Renal cortex interstitium (tissue), 15 donors: ENCODE measurements around the gene FOXA1. TPM values are rescaled to one million over a fixed set of nuclear protein-coding genes. Genes with fewer than 3 reads are reported as not detected.

Experiments used
- DNase-seq, 11 donors: peaks; one replicate each; pipeline ENCODE4 v3.0.0-alpha.2; 2013; ENCODE audit warnings: low read depth in 9 of 11, low spot score in 4 of 11; ENCODE audit errors: extremely low read depth in 1 of 11
- long read RNA-seq, 16 experiments: transcript quantifications; one replicate each; lab custom pipeline, GENCODE V29; 2026
- polyA plus RNA-seq, 3 donors: library from polyadenylated mRNA; unstranded; fragments of 120-200 nt; gene quantifications; one replicate each; pipeline ENCODE4 v1.2.1, GENCODE V29; 2013; ENCODE audit not compliant: insufficient read length in 3 of 3

FOXA1 gene
- 1 to 10 TPM; 2.6 to 3.3 (median 3.1) TPM for polyA plus RNA-seq
- long read RNA-seq, donor 1, result 0 reads
- long read RNA-seq, donor 2, partial matches to known transcripts, result 0 of 3 reads
- long read RNA-seq, donor 2, other reads (novel, unspliced or antisense), result 0 of 3 reads
- long read RNA-seq, donor 3, partial matches to known transcripts, result 0 of 1 reads
- long read RNA-seq, donor 3, other reads (novel, unspliced or antisense), result 0 of 1 reads
- long read RNA-seq, donor 4, result 0 reads
- long read RNA-seq, donor 5, result 0 reads
- long read RNA-seq, donor 6, partial matches to known transcripts, result 0 of 1 reads
- long read RNA-seq, donor 6, other reads (novel, unspliced or antisense), result 0 of 1 reads
- long read RNA-seq, donor 7, partial matches to known transcripts, result 0 of 1 reads
- long read RNA-seq, donor 7, other reads (novel, unspliced or antisense), result 0 of 1 reads
- long read RNA-seq, donor 8, result 0 reads
- long read RNA-seq, donor 9, result 0 reads
- long read RNA-seq, donor 10, partial matches to known transcripts, result 0 of 2 reads
- long read RNA-seq, donor 10, other reads (novel, unspliced or antisense), result 0 of 2 reads
- long read RNA-seq, donor 11, result 0 reads
- long read RNA-seq, donor 12, result 0 reads
- long read RNA-seq, donor 13, result 0 reads
- long read RNA-seq, donor 14, result 0 reads
- long read RNA-seq, donor 15, result 0 reads
- long read RNA-seq, donor 16, partial matches to known transcripts, result 0 of 3 reads
- long read RNA-seq, donor 16, other reads (novel, unspliced or antisense), result 0 of 3 reads

GRCh38 chr14:37594971-37595808 lies at the start of gene FOXA1, which contains the start of gene TTC6:
FOXA1 (minus strand) TSS chr14:37595249; CDS start chr14:37594972, 277 bp downstream.
TTC6 (plus strand) TSS chr14:37595629; CDS start chr14:37622065, 26,436 bp downstream.
- no peak for DNase-seq

- no peak for DNase-seq
These were observed 48.7 kb upstream of the FOXA1 start for GRCh38 chr14:37643701-37644100.

- DNase-seq, result no peak
These were observed 47.1 kb upstream of the FOXA1 start for GRCh38 chr14:37642125-37642524.

GRCh38 chr14:37641117-37641516 lies 46.1 kb upstream of the FOXA1 start:
- DNase-seq, result no peak

- no peak for DNase-seq
These were observed 43.5 kb upstream of the FOXA1 start for GRCh38 chr14:37638599-37638998.

- no peak for DNase-seq
These were observed 42.3 kb upstream of the FOXA1 start for GRCh38 chr14:37637341-37637740.

GRCh38 chr14:37625597-37626595 lies 30.8 kb upstream of the FOXA1 start:
- DNase-seq, result no peak

GRCh38 chr14:37623971-37624370 lies 28.9 kb upstream of the FOXA1 start:
- DNase-seq, result no peak

- no peak for DNase-seq
These were observed 28.4 kb upstream of the FOXA1 start for GRCh38 chr14:37623426-37623951.

GRCh38 chr14:37622231-37622923 lies 27.3 kb upstream of the FOXA1 start:
- DNase-seq, result peak in 1 of 11 donors; percentile 34

GRCh38 chr14:37620856-37621255 lies 25.8 kb upstream of the FOXA1 start:
- no peak for DNase-seq

GRCh38 chr14:37618498-37619028 lies 23.5 kb upstream of the FOXA1 start:
- no peak for DNase-seq

GRCh38 chr14:37617864-37618365 lies 22.9 kb upstream of the FOXA1 start:
- DNase-seq, result no peak

GRCh38 chr14:37616853-37617252 lies 21.8 kb upstream of the FOXA1 start:
- DNase-seq, result no peak

GRCh38 chr14:37615582-37616289 lies 20.7 kb upstream of the FOXA1 start:
- no peak for DNase-seq

GRCh38 chr14:37610945-37611523 lies 16.0 kb upstream of the FOXA1 start:
- no peak for DNase-seq
